Osteoblast (primary cell): Measurements from ENCODE around the gene ADI1. TPM values are rescaled to one million over a fixed set of nuclear protein-coding genes. Genes with fewer than 3 reads are reported as not detected.

ENCODE experiments used
- DNase-seq: peaks from one replicate; pipeline ENCODE4 v3.0.0; 2011; ENCODE audit warnings: low spot score, mixed read lengths; ENCODE audit not compliant: insufficient read length; ENCODE audit errors: missing footprints
- H2AFZ ChIP-seq: 2 replicates; pipeline ENCODE4 v1.6.0; 2011; ENCODE audit warnings: mild to moderate bottlenecking, low read length
- H3K27ac ChIP-seq: 2 replicates; pipeline ENCODE4 v1.5.1; 2011; ENCODE audit warnings: mild to moderate bottlenecking, low read depth, low read length, moderate library complexity
- H3K27me3 ChIP-seq: 2 replicates; pipeline ENCODE4 v1.6.0; 2012; ENCODE audit warnings: mild to moderate bottlenecking, control low read depth, inconsistent platforms, low read length, moderate library complexity; ENCODE audit not compliant: insufficient read depth
- H3K36me3 ChIP-seq: 2 replicates; pipeline ENCODE4 v1.5.1; 2011; ENCODE audit warnings: mild to moderate bottlenecking, low read length, control low read depth, moderate library complexity; ENCODE audit not compliant: insufficient read depth
- H3K4me1 ChIP-seq: 2 replicates; pipeline ENCODE4 v1.5.1; 2011; ENCODE audit warnings: mild to moderate bottlenecking, low read length, control low read depth, moderate library complexity; ENCODE audit not compliant: insufficient read depth
- H3K4me2 ChIP-seq: 2 replicates; pipeline ENCODE4 v1.6.0; 2011; ENCODE audit warnings: mild to moderate bottlenecking, low read length; ENCODE audit not compliant: insufficient read depth
- H3K4me3 ChIP-seq: fragments of 200-600 bp; sonication (generic); 3 replicates; pipeline ENCODE4 v1.5.1; 2012; ENCODE audit warnings: mild to moderate bottlenecking, low read length, inconsistent platforms; ENCODE audit not compliant: insufficient read depth
- H3K79me2 ChIP-seq: 2 replicates; pipeline ENCODE4 v1.6.0; 2012; ENCODE audit warnings: mild to moderate bottlenecking, low read length, control low read depth, inconsistent platforms; ENCODE audit not compliant: insufficient read depth
- H3K9me3 ChIP-seq: 2 replicates; pipeline ENCODE4 v1.5.1; 2011; ENCODE audit warnings: low read depth, low read length, control low read depth
- H4K20me1 ChIP-seq: 2 replicates; pipeline ENCODE4 v1.6.0; 2012; ENCODE audit warnings: mild to moderate bottlenecking, low read length, control low read depth; ENCODE audit not compliant: insufficient read depth
- total RNA-seq: library from RNA; depleted of rRNA; stranded (reverse); fragments of >200 nt; gene quantifications from 2 replicates; pipeline ENCODE4 v1.2.3, GENCODE V29; 2012
- TF ChIP-seq, protein P1 (sequence below): IDR thresholded peaks from 2 replicates; pipeline ENCODE4 v1.5.1; 2011; ENCODE audit warnings: mild to moderate bottlenecking, low read depth, low read length, moderate library complexity; ENCODE audit errors: extremely low read depth

ADI1 gene
- total RNA-seq, 1 donor, result 55.4 TPM

DNA sequence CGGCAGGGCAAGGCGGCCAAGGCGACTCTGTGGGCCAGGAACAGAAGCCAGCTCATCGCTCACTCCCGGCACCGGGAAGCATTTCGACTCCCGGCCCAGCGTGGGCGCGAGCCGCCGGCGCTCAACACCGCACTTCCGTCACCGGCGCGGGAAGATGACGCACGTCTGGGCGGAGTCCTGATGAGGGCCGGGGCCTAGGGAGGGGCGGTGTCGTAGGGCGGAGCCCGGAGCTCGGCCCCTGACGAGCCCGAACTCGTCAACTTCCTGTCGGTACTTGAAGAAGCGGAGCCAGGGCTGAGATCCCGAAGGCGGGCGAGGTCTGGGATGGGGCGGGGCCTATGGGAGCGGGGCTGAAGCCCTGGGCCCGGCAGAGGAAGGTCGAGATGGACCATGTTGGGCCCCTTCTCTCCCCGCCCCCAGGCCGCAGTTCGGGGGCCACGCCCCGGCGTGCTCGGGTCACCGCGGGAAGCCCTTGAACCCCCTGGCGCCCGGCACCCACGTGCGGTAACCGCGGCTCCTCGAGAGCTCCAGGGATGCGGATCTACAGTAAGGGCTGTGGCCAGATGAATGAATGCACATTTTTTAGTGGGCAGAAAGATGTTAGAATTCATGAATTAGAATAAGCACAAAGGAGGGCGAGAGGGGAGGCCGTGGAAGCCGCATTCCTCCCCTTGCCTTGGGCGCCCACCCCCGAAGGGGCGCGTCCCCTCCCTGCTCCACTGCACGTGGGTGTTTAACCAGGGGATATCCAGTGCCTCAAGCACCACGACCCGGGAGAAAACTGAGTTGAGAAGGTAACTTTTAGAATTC, 39.1 kb upstream of the ADI1 start, which contains the start of gene RNASEH1:
TSS of gene RNASEH1 (minus strand) at position 129 of the 810 bp plus-strand sequence. CDS start at position 56, 73 bp downstream.
- Histone ChIP-seq H3K4me1 (peaks cover 10% of the 10 kb centered on the region), H3K36me3 (peaks cover 33% of the 10 kb centered on the region), H3K27ac (peak within 1 kb of the TSS; percentile 87), H3K27me3 (no peaks in the 10 kb centered on the region), H3K4me2 (peak within 1 kb of the TSS; percentile 98), H3K4me3 (peak within 1 kb of the TSS; percentile 97), H3K9me3 (no peaks in the 10 kb centered on the region), H3K79me2 (peaks cover 43% of the 10 kb centered on the region), H2AFZ (peak within 1 kb of the TSS; percentile 94), H4K20me1 (no peaks in the 10 kb centered on the region)
- DNase-seq, result peak; percentile 100
- TF ChIP-seq, protein P1, sequence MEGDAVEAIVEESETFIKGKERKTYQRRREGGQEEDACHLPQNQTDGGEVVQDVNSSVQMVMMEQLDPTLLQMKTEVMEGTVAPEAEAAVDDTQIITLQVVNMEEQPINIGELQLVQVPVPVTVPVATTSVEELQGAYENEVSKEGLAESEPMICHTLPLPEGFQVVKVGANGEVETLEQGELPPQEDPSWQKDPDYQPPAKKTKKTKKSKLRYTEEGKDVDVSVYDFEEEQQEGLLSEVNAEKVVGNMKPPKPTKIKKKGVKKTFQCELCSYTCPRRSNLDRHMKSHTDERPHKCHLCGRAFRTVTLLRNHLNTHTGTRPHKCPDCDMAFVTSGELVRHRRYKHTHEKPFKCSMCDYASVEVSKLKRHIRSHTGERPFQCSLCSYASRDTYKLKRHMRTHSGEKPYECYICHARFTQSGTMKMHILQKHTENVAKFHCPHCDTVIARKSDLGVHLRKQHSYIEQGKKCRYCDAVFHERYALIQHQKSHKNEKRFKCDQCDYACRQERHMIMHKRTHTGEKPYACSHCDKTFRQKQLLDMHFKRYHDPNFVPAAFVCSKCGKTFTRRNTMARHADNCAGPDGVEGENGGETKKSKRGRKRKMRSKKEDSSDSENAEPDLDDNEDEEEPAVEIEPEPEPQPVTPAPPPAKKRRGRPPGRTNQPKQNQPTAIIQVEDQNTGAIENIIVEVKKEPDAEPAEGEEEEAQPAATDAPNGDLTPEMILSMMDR, result no peak

DNA sequence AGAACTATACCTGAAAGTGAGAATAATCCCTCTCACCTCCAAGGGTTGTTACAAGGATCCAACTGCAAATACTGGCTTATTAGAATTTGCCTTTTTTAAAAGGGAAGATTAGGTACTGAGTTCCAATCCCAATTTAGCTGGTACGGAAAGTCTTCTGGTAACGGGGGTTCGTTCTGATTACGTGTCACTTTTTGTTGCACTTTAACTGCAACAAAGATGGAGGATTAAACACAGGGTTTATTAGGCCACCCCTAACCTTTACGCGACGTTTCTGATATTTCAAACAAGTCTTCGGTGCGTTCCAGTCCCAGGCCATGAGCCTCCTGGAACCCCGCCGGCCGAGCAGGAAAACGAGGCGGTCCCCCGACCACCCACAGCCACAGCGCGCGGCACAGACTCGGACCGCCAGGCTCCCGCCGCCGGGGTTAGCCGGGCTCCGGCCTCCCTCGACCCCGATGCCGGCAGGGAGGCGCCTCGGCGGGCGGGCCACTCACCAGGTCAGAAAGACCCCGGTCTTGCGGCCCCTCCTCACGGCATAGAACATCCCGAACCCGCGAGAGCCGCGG, 38.4 kb upstream of the ADI1 start:
- Histone ChIP-seq H2AFZ (peak overlapping the region; percentile 90), H3K36me3 (peaks cover 34% of the 10 kb centered on the region), H3K4me3 (peak overlapping the region; percentile 97), H3K27me3 (no peaks in the 10 kb centered on the region), H3K4me2 (peak overlapping the region; percentile 98), H3K9me3 (no peaks in the 10 kb centered on the region), H3K79me2 (peaks cover 43% of the 10 kb centered on the region), H3K4me1 (peaks cover 10% of the 10 kb centered on the region), H3K27ac (peak overlapping the region; percentile 87), H4K20me1 (no peaks in the 10 kb centered on the region)
- TF ChIP-seq, protein P1, result no peak
- no peak for DNase-seq

DNA sequence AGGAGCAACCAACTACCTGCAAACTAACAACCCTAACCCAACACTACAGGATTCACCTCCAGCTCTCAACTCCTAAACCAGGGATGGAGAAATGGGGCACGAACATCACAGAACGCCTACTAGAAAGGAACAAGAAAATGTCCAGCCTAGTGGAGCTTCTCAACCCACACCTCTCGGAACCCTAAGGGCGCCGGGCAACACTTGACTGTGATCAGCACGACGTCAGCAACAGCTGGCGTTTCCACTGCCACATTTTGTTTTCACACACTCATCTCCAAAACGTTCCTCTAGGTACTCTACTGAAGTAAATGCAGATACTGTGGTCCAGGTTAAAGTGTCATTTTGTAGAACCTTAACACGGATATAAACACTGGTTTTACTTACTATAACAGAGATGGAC, 34.6 kb upstream of the ADI1 start:
- peaks cover 67% of the 10 kb centered on the region for H3K36me3 ChIP-seq
- H3K79me2 ChIP-seq, result peaks cover 43% of the 10 kb centered on the region
- no peak overlapping the region for H3K4me3 ChIP-seq
- no peak overlapping the region for H3K4me2 ChIP-seq
- H3K27me3 ChIP-seq, result no peaks in the 10 kb centered on the region
- H2AFZ ChIP-seq, result no peak overlapping the region
- peaks cover 6% of the 10 kb centered on the region for H3K4me1 ChIP-seq
- TF ChIP-seq, protein P1, result no peak
- H4K20me1 ChIP-seq, result no peaks in the 10 kb centered on the region
- DNase-seq, result no peak
- H3K9me3 ChIP-seq, result no peaks in the 10 kb centered on the region
- H3K27ac ChIP-seq, result no peak overlapping the region

DNA sequence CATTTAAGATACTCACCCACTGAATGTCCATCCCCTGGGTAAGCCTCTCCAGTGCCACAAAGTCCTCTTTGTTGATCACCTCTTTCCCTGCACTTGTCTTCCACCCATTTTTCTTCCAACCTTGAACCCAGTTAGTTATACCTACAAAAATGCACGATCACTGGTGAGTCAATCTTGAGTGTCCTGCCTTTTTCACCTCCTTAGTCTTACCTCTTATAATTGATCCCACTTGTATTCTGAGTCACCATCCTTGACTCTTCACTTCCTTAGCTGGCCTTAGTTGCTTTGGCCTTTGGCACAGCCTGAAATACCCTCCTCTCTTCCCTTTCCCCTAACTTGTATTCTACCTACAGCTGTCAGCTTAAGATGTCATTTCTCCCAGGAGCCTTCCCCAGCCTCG, 28.6 kb upstream of the ADI1 start:
- H3K27ac ChIP-seq, result no peak overlapping the region
- H3K4me3 ChIP-seq, result no peak overlapping the region
- H4K20me1 ChIP-seq, result peaks cover 10% of the 10 kb centered on the region
- TF ChIP-seq, protein P1, result no peak
- H3K27me3 ChIP-seq, result no peaks in the 10 kb centered on the region
- H3K79me2 ChIP-seq, result peaks cover 26% of the 10 kb centered on the region
- H3K4me2 ChIP-seq, result no peak overlapping the region
- no peak for DNase-seq
- H3K36me3 ChIP-seq, result peaks cover 88% of the 10 kb centered on the region
- H2AFZ ChIP-seq, result no peak overlapping the region
- H3K9me3 ChIP-seq, result no peaks in the 10 kb centered on the region
- H3K4me1 ChIP-seq, result no peaks in the 10 kb centered on the region
